Loucy (cell line): ENCODE measurements around the gene MSL1.

Source experiments
- H2AFZ ChIP-seq: fragments of 200-600 bp; sonication (generic); 2 replicates; pipeline ENCODE4 v1.6.0; 2016; ENCODE audit warnings: antibody characterized with exemption, mild to moderate bottlenecking, low read length, moderate library complexity
- H3F3A ChIP-seq: fragments of 200-600 bp; 2 replicates; pipeline ENCODE4 v1.6.0; 2016; ENCODE audit warnings: antibody characterized with exemption, low read depth, mild to moderate bottlenecking
- H3K27me3 ChIP-seq: fragments of 200-600 bp; sonication (generic); 2 replicates; pipeline ENCODE4 v1.6.1; 2014; ENCODE audit warnings: low read length, mild to moderate bottlenecking; ENCODE audit not compliant: insufficient read depth, poor library complexity, severe bottlenecking
- H3K36me3 ChIP-seq: fragments of 200-600 bp; sonication (generic); 2 replicates; pipeline ENCODE4 v1.6.1; 2016; ENCODE audit warnings: low read length; ENCODE audit not compliant: insufficient read depth
- H3K4me1 ChIP-seq: fragments of 200-600 bp; sonication (generic); 2 replicates; pipeline ENCODE4 v1.5.1; 2014; ENCODE audit warnings: low read length, mild to moderate bottlenecking; ENCODE audit not compliant: insufficient read depth, poor library complexity, severe bottlenecking
- H3K4me2 ChIP-seq: fragments of 200-600 bp; sonication (generic); 2 replicates; pipeline ENCODE4 v1.6.0; 2014; ENCODE audit warnings: antibody characterized with exemption, low read length, low read depth, mild to moderate bottlenecking; ENCODE audit not compliant: poor library complexity, severe bottlenecking
- H3K4me3 ChIP-seq: fragments of 200-600 bp; sonication (generic); 2 replicates; pipeline ENCODE4 v1.5.1; 2014; ENCODE audit warnings: low read length, mild to moderate bottlenecking, mixed read lengths; ENCODE audit not compliant: poor library complexity, severe bottlenecking
- H3K79me2 ChIP-seq: fragments of 200-600 bp; sonication (generic); 2 replicates; pipeline ENCODE4 v1.6.1; 2014; ENCODE audit warnings: low read length; ENCODE audit not compliant: insufficient read depth
- H3K9ac ChIP-seq: fragments of 200-600 bp; sonication (generic); 2 replicates; pipeline ENCODE4 v1.6.0; 2014; ENCODE audit warnings: mild to moderate bottlenecking, low read depth, low read length, moderate library complexity; ENCODE audit not compliant: poor library complexity, severe bottlenecking
- H3K9me2 ChIP-seq: fragments of 200-600 bp; sonication (generic); replicated peaks from 2 replicates; pipeline ENCODE4 v1.6.1; 2016; ENCODE audit warnings: low read depth, low read length, mixed read lengths
- H3K9me3 ChIP-seq: fragments of 200-600 bp; sonication (generic); 2 replicates; pipeline ENCODE4 v1.6.1; 2014; ENCODE audit warnings: mild to moderate bottlenecking, antibody characterized with exemption, low read length, low read depth; ENCODE audit not compliant: insufficient read depth
- H4K20me1 ChIP-seq: fragments of 200-600 bp; sonication (generic); 2 replicates; pipeline ENCODE4 v1.6.0; 2014; ENCODE audit warnings: antibody characterized with exemption, low read length, mild to moderate bottlenecking; ENCODE audit not compliant: insufficient read depth, poor library complexity, severe bottlenecking
- CTCF ChIP-seq: fragments of 200-600 bp; sonication (generic); conservative IDR thresholded peaks from 2 replicates; pipeline ENCODE4 v1.5.1; 2014; ENCODE audit warnings: mild to moderate bottlenecking, antibody characterized with exemption, low read length
- EZH2phosphoT487 ChIP-seq: fragments of 200-600 bp; IDR thresholded peaks from 2 replicates; pipeline ENCODE4 v1.6.1; 2018; ENCODE audit warnings: antibody characterized with exemption, mild to moderate bottlenecking, moderate library complexity, borderline replicate concordance

MSL1 gene

GRCh38 chr17:40075201-40075941 is 46.4 kb upstream of the MSL1 start:
- TF ChIP-seq CTCF (peak; percentile 98), EZH2phosphoT487 (no peak)
- Histone ChIP-seq H3F3A (no peaks in the 10 kb centered on the region), H3K4me3 (no peak overlapping the region), H3K9ac (no peak overlapping the region), H3K4me2 (peak overlapping the region; percentile 45), H4K20me1 (no peaks in the 10 kb centered on the region), H3K27me3 (no peaks in the 10 kb centered on the region), H2AFZ (no peak overlapping the region), H3K4me1 (peaks cover 30% of the 10 kb centered on the region), H3K9me2 (no peaks in the 10 kb centered on the region), H3K36me3 (no peaks in the 10 kb centered on the region; the same call in 1 of the 2 replicates), H3K9me3 (no peaks in the 10 kb centered on the region), H3K79me2 (peaks cover 14% of the 10 kb centered on the region; the same call in 1 of the 2 replicates)

DNA sequence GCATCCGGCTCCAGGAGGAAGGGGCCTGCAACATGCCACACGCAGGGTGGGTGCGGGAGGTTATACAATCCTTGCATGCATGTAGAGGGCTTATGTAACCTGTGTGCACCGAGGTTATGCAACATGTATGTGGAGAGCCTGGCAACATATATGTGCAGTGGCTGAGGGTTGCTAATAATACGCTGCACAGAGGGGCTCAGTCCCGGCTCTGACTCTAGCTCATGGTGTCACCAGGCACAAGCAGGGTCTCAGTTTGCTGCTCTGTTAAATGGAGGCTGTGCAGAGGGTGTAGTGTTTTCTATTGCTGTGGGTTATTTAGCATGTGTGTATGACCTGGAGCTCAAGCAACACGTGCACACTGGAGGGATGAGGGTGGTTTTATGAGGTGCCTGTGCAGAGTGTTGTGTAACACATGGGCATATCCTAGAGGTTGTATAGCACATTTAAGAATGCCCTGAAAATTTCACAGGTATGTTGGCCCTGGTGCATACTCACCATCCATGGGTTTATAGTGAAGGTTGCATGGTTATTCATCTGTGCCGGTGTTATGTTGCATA is 45.8 kb upstream of the MSL1 start:
- peaks cover 10% of the 10 kb centered on the region; the same call in 1 of the 2 replicates for H3K79me2 ChIP-seq
- H3K36me3 ChIP-seq, result no peaks in the 10 kb centered on the region; the same call in 1 of the 2 replicates
- no peaks in the 10 kb centered on the region for H3K27me3 ChIP-seq
- no peak overlapping the region for H3K9ac ChIP-seq
- H3K9me2 ChIP-seq, result no peaks in the 10 kb centered on the region
- no peaks in the 10 kb centered on the region for H3F3A ChIP-seq
- peaks cover 24% of the 10 kb centered on the region for H3K4me1 ChIP-seq
- H3K4me3 ChIP-seq, result no peak overlapping the region
- TF ChIP-seq CTCF (no peak), EZH2phosphoT487 (no peak)
- no peaks in the 10 kb centered on the region for H3K9me3 ChIP-seq
- no peaks in the 10 kb centered on the region for H4K20me1 ChIP-seq
- no peak overlapping the region for H2AFZ ChIP-seq
- peak overlapping the region; percentile 45 for H3K4me2 ChIP-seq

GRCh38 chr17:40076591-40076990 is 45.2 kb upstream of the MSL1 start:
- Histone ChIP-seq H2AFZ (no peak overlapping the region), H4K20me1 (no peaks in the 10 kb centered on the region), H3K4me3 (no peak overlapping the region), H3K27me3 (no peaks in the 10 kb centered on the region), H3K9me3 (no peaks in the 10 kb centered on the region), H3K4me2 (no peak overlapping the region), H3K36me3 (no peaks in the 10 kb centered on the region; the same call in 1 of the 2 replicates), H3K9ac (no peak overlapping the region), H3K79me2 (peaks cover 4% of the 10 kb centered on the region; the same call in 1 of the 2 replicates), H3K4me1 (peaks cover 18% of the 10 kb centered on the region), H3K9me2 (no peaks in the 10 kb centered on the region), H3F3A (no peaks in the 10 kb centered on the region)
- TF ChIP-seq CTCF, result no peak
- no peak for TF ChIP-seq EZH2phosphoT487
